K562 treated with DMSO at 1 percent for 4 hours (cell line): ENCODE data around the gene PRELP. TPM values are rescaled to one million over a fixed set of nuclear protein-coding genes. Genes with fewer than 3 reads are reported as not detected.

Experiments
- total RNA-seq: library from RNA; unstranded; fragments of 300-600 nt; gene quantifications from 2 replicates; pipeline ENCODE4 v1.2.3, GENCODE V29; 2022; ENCODE audit not compliant: insufficient read depth

Gene PRELP
- not detected in 2 replicates for total RNA-seq

DNA sequence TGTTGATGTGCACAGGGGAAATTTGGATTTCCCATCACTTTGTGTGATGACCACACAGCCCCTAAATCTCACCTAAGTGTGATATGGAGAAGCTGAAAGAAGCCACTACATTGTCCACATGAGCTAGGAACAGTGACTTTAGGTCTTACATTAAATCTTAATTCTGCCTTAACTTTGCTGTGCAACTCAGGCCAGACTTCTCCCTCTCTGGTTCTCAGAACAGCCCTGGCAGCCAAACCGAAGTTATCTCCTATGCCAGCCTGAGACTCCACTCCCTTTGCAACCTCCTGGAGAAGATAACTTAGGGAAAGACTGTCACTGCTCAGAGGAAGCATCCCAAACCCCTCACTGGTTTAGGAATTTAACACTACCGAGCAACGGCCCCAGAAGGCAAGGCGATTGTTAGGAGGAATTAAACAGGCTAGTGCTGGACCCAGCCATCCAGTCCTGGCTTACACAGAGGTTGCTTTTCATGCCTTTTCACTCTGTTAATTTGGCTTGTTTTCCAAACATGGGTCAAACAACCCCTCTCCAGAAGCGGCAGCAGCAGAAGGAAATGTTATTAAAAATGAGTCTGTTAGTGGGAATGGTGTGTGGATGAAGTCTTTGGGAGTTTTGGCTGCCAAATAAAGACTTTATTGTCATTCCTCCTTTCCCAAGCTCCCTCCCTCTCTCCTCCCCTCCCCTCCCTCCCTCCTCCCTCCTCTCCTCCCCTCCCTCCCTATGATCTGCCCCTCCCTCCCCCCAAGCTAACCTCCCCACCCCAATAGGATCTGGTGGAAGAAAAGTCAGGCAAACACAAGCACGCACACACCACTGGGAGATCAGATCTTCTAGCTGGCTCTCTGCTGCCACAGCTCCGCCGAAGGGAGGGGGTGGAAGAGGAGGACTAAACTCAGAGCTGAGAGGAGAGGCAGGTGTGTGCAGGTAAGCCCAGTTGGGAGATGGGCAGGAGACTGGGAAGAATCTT, at the start of gene PRELP:
Gene PRELP (plus strand): TSS at position 795 of the 970 bp plus-strand sequence. CDS start 7,379 bp downstream, outside the sequence.

DNA sequence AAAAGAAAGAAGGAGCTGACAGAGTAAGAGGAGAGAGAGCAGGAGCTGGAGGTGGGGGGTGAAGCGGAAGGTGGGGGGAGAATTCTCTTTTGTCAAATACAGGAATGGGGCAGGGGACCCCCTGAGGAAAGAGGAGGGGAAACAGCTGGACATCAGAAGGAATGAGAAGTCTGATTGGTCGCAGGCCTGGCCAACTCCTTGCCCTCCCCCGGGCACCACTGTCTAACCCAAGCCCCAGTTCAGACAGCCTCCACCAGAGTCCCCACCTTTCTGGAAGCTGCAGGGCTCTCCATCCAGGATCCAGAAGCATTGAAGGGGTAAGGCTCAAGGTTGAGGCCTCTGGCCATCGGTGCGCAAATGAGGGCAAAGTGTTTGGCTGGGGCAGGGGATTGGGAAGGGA, 18.3 kb downstream of the PRELP start, which contains the start of gene OPTC:
Gene OPTC (plus strand): TSS at position 253 of the 400 bp plus-strand sequence. CDS start 1,853 bp downstream, outside the sequence.

Other genes starting within 250 kb of the PRELP start
- gene CHIT1, start 246.1 kb upstream of the PRELP start, total RNA-seq, result not detected in 2 replicates
- 11.5 and 11.8 TPM in 2 replicates for gene BTG2, start 170.3 kb upstream of the PRELP start, total RNA-seq
- gene FMOD, start 124.7 kb upstream of the PRELP start, total RNA-seq, result not detected in 2 replicates
- gene OPTC, start 18.3 kb downstream of the PRELP start, total RNA-seq, result not detected in 2 replicates
- gene ATP2B4, start 151.0 kb downstream of the PRELP start, total RNA-seq, result 12.7 and 14.8 TPM in 2 replicates